H9 (cell line): Measurements from ENCODE around the gene RGS3. TPM values are rescaled to one million over a fixed set of nuclear protein-coding genes. Genes with fewer than 3 reads are reported as not detected.

ENCODE experiments used
- DNase-seq: peaks from one replicate; pipeline ENCODE4 v3.0.0-alpha.2; 2017
- H2AFZ ChIP-seq: one replicate; pipeline ENCODE4 v1.6.1; 2013; ENCODE audit warnings: mild to moderate bottlenecking, low read length, control low read depth, moderate library complexity
- H2AK5ac ChIP-seq: 2 replicates; pipeline ENCODE4 v1.6.1; 2013; ENCODE audit warnings: low read length, control low read depth, mixed read lengths; ENCODE audit not compliant: insufficient read length
- H2BK120ac ChIP-seq: one replicate; pipeline ENCODE4 v1.6.1; 2013; ENCODE audit warnings: low read depth, mild to moderate bottlenecking, low read length, control low read depth, inconsistent platforms; ENCODE audit not compliant: poor library complexity, severe bottlenecking
- H2BK12ac ChIP-seq: 2 replicates; pipeline ENCODE4 v1.6.1; 2013; ENCODE audit warnings: low read length, control low read depth, mixed read lengths, low read depth; ENCODE audit not compliant: insufficient read length
- H2BK15ac ChIP-seq: 2 replicates; pipeline ENCODE4 v1.6.1; 2013; ENCODE audit warnings: low read depth, low read length, control low read depth
- H2BK20ac ChIP-seq: one replicate; pipeline ENCODE4 v1.6.1; 2013; ENCODE audit warnings: low read depth, mild to moderate bottlenecking, low read length, control low read depth, inconsistent platforms; ENCODE audit not compliant: poor library complexity, severe bottlenecking
- H2BK5ac ChIP-seq: 2 replicates; pipeline ENCODE4 v1.6.1; 2013; ENCODE audit warnings: low read length, control low read depth, mixed read lengths; ENCODE audit not compliant: insufficient read length
- H3K14ac ChIP-seq: 2 replicates; pipeline ENCODE4 v1.6.1; 2013; ENCODE audit warnings: low read length, control low read depth; ENCODE audit not compliant: insufficient read depth
- H3K18ac ChIP-seq: 2 replicates; pipeline ENCODE4 v1.6.1; 2013; ENCODE audit warnings: low read depth, mild to moderate bottlenecking, mixed read lengths, low read length, control low read depth; ENCODE audit not compliant: insufficient read length
- H3K23ac ChIP-seq: 2 replicates; pipeline ENCODE4 v1.6.1; 2013; ENCODE audit warnings: low read length, control low read depth, mixed read lengths, low read depth; ENCODE audit not compliant: insufficient read length
- H3K23me2 ChIP-seq: 2 replicates; pipeline ENCODE4 v1.6.1; 2013; ENCODE audit warnings: low read depth, mild to moderate bottlenecking, mixed read lengths, low read length, control low read depth; ENCODE audit not compliant: insufficient read length, poor library complexity, severe bottlenecking
- H3K27ac ChIP-seq: 2 replicates; pipeline ENCODE4 v1.5.1; 2013; ENCODE audit warnings: low read length, control low read depth, mixed read lengths, low read depth; ENCODE audit not compliant: insufficient read length
- H3K27me3 ChIP-seq: 2 replicates; pipeline ENCODE4 v1.6.1; 2013; ENCODE audit warnings: low read length, control low read depth, inconsistent platforms; ENCODE audit not compliant: insufficient read depth
- H3K4ac ChIP-seq: 2 replicates; pipeline ENCODE4 v1.6.1; 2013; ENCODE audit warnings: low read depth, mild to moderate bottlenecking, control low read depth, inconsistent platforms, low read length, moderate library complexity
- H3K4me1 ChIP-seq: 2 replicates; pipeline ENCODE4 v1.6.1; 2013; ENCODE audit warnings: low read length, control low read depth, inconsistent platforms; ENCODE audit not compliant: insufficient read depth
- H3K4me2 ChIP-seq: 2 replicates; pipeline ENCODE4 v1.6.1; 2013; ENCODE audit warnings: low read length, control low read depth, mixed read lengths; ENCODE audit not compliant: insufficient read length, insufficient read depth
- H3K56ac ChIP-seq: 2 replicates; pipeline ENCODE4 v1.6.1; 2013; ENCODE audit warnings: low read depth, mild to moderate bottlenecking, mixed read lengths, low read length, control low read depth; ENCODE audit not compliant: insufficient read length
- H3K79me1 ChIP-seq: 2 replicates; pipeline ENCODE4 v1.6.1; 2013; ENCODE audit warnings: low read depth, mild to moderate bottlenecking, moderate library complexity, low read length, control low read depth, inconsistent platforms; ENCODE audit not compliant: insufficient read depth, poor library complexity, severe bottlenecking
- H3K79me2 ChIP-seq: 2 replicates; pipeline ENCODE4 v1.6.1; 2013; ENCODE audit warnings: low read length, control low read depth, inconsistent platforms; ENCODE audit not compliant: insufficient read depth
- H3K9ac ChIP-seq: 2 replicates; pipeline ENCODE4 v1.6.1; 2013; ENCODE audit warnings: low read length, control low read depth, mixed read lengths; ENCODE audit not compliant: insufficient read length; ENCODE audit errors: extremely low read depth
- H3K9me3 ChIP-seq: one replicate; pipeline ENCODE4 v1.6.1; 2013; ENCODE audit warnings: low read depth, low read length, inconsistent platforms; ENCODE audit not compliant: control insufficient read depth
- H3T11ph ChIP-seq: one replicate; pipeline ENCODE4 v1.6.1; 2013; ENCODE audit warnings: mild to moderate bottlenecking, low read length, control low read depth, inconsistent platforms
- H4K20me1 ChIP-seq: one replicate; pipeline ENCODE4 v1.6.1; 2013; ENCODE audit not compliant: control insufficient read depth, insufficient read length, insufficient read depth
- H4K5ac ChIP-seq: 2 replicates; pipeline ENCODE4 v1.6.1; 2013; ENCODE audit warnings: low read depth, mild to moderate bottlenecking, mixed read lengths, low read length, control low read depth; ENCODE audit not compliant: insufficient read length
- H4K8ac ChIP-seq: replicated peaks from 2 replicates; pipeline ENCODE4 v1.6.1; 2013; ENCODE audit warnings: low read length, control low read depth, mixed read lengths, low read depth; ENCODE audit not compliant: insufficient read length
- H4K91ac ChIP-seq: 2 replicates; pipeline ENCODE4 v1.6.1; 2013; ENCODE audit warnings: low read depth, mild to moderate bottlenecking, moderate library complexity, mixed read lengths, low read length, control low read depth; ENCODE audit not compliant: insufficient read length
- H3K27ac Mint-ChIP-seq, 3 experiments: 2 replicates in 2 of 3; 3 replicates in 1 of 3; pipeline ENCODE4 v1.8.0; 2020 to 2021; ENCODE audit warnings: mixed read lengths in 3 of 3, mild to moderate bottlenecking in 1 of 3, moderate library complexity in 1 of 3
- H3K27me3 Mint-ChIP-seq: 2 replicates; pipeline ENCODE4 v1.8.0; 2021; ENCODE audit warnings: low read depth, mild to moderate bottlenecking, moderate library complexity, mixed read lengths
- H3K36me3 Mint-ChIP-seq, 3 experiments: 2 replicates in 2 of 3; 3 replicates in 1 of 3; pipeline ENCODE4 v1.8.0; 2020 to 2021; ENCODE audit warnings: low read depth in 3 of 3, mixed read lengths in 3 of 3; ENCODE audit not compliant: insufficient read depth in 1 of 3
- H3K4me1 Mint-ChIP-seq, 2 experiments: 2 replicates each; pipeline ENCODE4 v1.8.0; 2020; ENCODE audit warnings: mixed read lengths in 2 of 2
- H3K4me3 Mint-ChIP-seq, 2 experiments: 2 replicates in 1 of 2; 3 replicates in 1 of 2; pipeline ENCODE4 v1.8.0; 2020 to 2021; ENCODE audit warnings: mild to moderate bottlenecking in 2 of 2, mixed read lengths in 2 of 2, moderate library complexity in 1 of 2
- H3K9me3 Mint-ChIP-seq, 2 experiments: 2 replicates in 1 of 2; 3 replicates in 1 of 2; pipeline ENCODE4 v1.8.0; 2020; ENCODE audit warnings: mild to moderate bottlenecking in 2 of 2, mixed read lengths in 2 of 2, moderate library complexity in 1 of 2
- CTCF ChIP-seq: fragments of 200-600 bp; sonication (generic); conservative IDR thresholded peaks from 3 replicates; pipeline ENCODE4 v1.8.0; 2021; ENCODE audit warnings: antibody characterized with exemption, mild to moderate bottlenecking
- WGBS: extraction: QIAGEN DNeasy Blood & Tissue Kit; methylation state at CpG from one replicate; pipeline ENCODE4 v1.1.7; 2013; ENCODE audit warnings: missing lambda C conversion rate, low lambda C conversion rate, mixed read lengths; ENCODE audit not compliant: insufficient read length; ENCODE audit errors: extremely low coverage; 5-methylcytosine and 5-hydroxymethylcytosine counted together
- total RNA-seq: library from RNA; stranded (reverse); gene quantifications from 2 replicates; pipeline ENCODE4 v1.2.1, GENCODE V29; 2021

Gene RGS3
- total RNA-seq, 1 experiment from 2014 or later: 13.9 TPM

GRCh38 chr9:113475992-113476391 lies 12.5 kb downstream of the RGS3 start:
- Mint-ChIP-seq H3K36me3 (peaks cover 2 to 10% (median 3%) of the 10 kb centered on the region in 3 experiments; a peak in 5 of 7 replicates), H3K27ac (peak overlapping the region in 1 of 3 experiments; percentile 39; a peak in 1 of 7 replicates), H3K27me3 (no peaks in the 10 kb centered on the region), H3K9me3 (peaks cover 2 to 8% of the 10 kb centered on the region in 2 experiments; a peak in 2 of 5 replicates), H3K4me3 (no peak overlapping the region), H3K4me1 (peaks cover 21 to 35% of the 10 kb centered on the region in 2 experiments)
- H3K4me2 ChIP-seq: no peak overlapping the region
- H3T11ph ChIP-seq: no peak overlapping the region
- H3K9me3 ChIP-seq: no peaks in the 10 kb centered on the region
- H2BK120ac ChIP-seq: no peak overlapping the region
- no peaks in the 10 kb centered on the region for H3K23me2 ChIP-seq
- H4K91ac ChIP-seq: no peak overlapping the region
- WGBS: no CpG with 5 or more reads among the region's 4 CpGs
- H3K27me3 ChIP-seq: no peaks in the 10 kb centered on the region
- H3K14ac ChIP-seq: no peak overlapping the region; the same call in 1 of the 2 replicates
- H3K79me2 ChIP-seq: no peaks in the 10 kb centered on the region
- no peak overlapping the region for H2BK15ac ChIP-seq
- no peak overlapping the region for H3K4ac ChIP-seq
- H3K79me1 ChIP-seq: no peaks in the 10 kb centered on the region
- no peak overlapping the region for H3K23ac ChIP-seq
- no peak overlapping the region for H2BK5ac ChIP-seq
- H4K8ac ChIP-seq: no peak overlapping the region
- no peak overlapping the region for H2AK5ac ChIP-seq
- no peak overlapping the region for H3K56ac ChIP-seq
- H3K27ac ChIP-seq: no peak overlapping the region
- H2BK20ac ChIP-seq: no peak overlapping the region
- no peak for TF ChIP-seq CTCF
- DNase-seq: no peak
- H4K20me1 ChIP-seq: no peaks in the 10 kb centered on the region
- H3K4me1 ChIP-seq: peaks cover 7% of the 10 kb centered on the region
- no peak overlapping the region for H3K18ac ChIP-seq
- no peak overlapping the region for H2BK12ac ChIP-seq
- H2AFZ ChIP-seq: no peak overlapping the region
- H3K9ac ChIP-seq: no peak overlapping the region
- no peak overlapping the region for H4K5ac ChIP-seq
